GM19455 (cell line): Measurements from ENCODE around the gene TEDC2.

ENCODE experiments used
- ATAC-seq: cut with Tn5 transposase; IDR thresholded peaks from one replicate; pipeline ENCODE4 v1.9.1; 2021; ENCODE audit not compliant: unreplicated experiment

TEDC2 gene

GRCh38 chr16:2511128-2511800 is 51.4 kb downstream of the TEDC2 start:
- no peak for ATAC-seq

DNA sequence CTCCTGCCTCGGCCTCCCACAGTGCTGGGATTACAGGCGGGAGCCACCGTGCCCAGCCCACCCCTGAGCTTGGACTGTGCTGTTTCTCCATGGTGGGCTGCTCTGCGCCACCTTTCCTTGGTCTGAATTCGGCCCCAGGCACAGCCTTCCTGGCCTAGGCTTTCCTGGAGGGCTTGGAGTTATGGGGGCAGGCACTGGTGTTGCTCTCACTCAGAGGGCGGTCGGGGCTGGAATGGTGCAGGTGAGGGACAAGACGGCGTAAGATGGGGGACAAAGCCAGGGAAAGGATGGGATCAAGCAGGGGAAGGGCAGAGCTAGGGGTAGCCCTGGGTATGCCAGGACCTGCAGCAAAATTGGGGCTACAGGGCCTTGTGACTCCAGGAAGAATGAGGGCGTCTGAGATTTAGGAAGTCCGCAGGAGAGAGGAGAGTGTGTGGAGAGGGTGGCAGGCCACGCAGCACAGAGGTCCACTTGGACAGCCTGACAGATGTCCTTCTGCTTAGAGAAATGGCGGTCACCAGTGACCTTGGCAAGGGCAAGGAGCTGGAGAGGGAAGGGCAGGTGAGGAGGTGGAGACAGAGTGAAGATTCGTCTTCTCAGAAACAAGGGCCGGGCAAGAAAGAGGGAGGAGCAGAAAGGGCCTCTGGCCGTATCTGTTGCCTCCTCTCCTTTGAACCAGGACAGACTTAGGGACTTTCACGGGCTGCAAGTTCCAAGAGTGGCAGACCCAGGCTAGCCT is 52.3 kb downstream of the TEDC2 start:
- no peak for ATAC-seq

DNA sequence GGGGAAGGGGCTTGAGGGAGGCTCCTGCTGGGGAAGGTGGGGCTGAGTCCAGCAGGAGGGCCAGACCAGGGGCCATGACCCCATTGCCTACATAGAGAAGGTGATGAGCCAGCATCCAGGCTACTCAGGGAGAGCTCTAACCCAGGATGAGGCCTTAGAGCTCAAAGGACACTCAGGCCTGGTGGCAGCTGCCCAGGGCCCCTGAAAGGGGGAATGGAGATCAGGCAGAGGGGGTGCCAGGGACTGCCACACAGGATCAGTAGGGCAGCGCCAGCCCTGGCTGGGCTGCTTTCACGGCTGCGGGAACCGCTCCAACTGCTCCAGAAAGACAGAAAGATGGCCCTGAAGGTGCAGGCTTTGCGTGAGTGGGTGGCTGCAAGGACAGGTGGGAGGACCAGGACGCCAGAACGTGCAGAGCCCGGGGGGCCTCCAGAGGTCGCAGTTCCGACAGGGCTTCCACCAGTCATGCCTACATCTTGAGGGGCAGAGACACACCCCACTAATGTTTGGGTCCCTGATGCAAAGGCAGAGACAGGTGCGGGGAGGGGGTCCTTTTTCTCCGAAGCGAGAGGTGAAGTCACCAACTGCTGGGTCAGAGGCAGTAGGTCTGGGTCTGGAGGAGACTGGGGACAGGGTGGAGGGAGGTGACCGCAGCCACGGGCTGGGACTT is 53.0 kb downstream of the TEDC2 start:
- ATAC-seq = no peak

GRCh38 chr16:2513405-2514332 is 53.8 kb downstream of the TEDC2 start, which contains the start of gene ATP6V0C:
Gene ATP6V0C, plus strand, starts transcription at chr16:2513952. Its CDS starts 152 bp downstream, at chr16:2514104.
- ATAC-seq = peak; percentile 67
